Neuronal stem cell (in vitro differentiated cells): ENCODE results near the gene RPS2.

Experiments used
- DNase-seq: peaks from one replicate; pipeline ENCODE4 v3.0.0-alpha.2; 2013; ENCODE audit warnings: low spot score
- H2AFZ ChIP-seq: one replicate; pipeline ENCODE4 v1.6.1; 2013; ENCODE audit warnings: mild to moderate bottlenecking, low read length, inconsistent platforms
- H2AK5ac ChIP-seq: 2 replicates; pipeline ENCODE4 v1.6.1; 2013; ENCODE audit warnings: low read depth, mild to moderate bottlenecking, inconsistent platforms, low read length, moderate library complexity, mixed read lengths
- H2BK120ac ChIP-seq: 2 replicates; pipeline ENCODE4 v1.6.1; 2013; ENCODE audit warnings: low read depth, mild to moderate bottlenecking, inconsistent platforms, low read length, moderate library complexity, mixed read lengths
- H2BK12ac ChIP-seq: one replicate; pipeline ENCODE4 v1.6.1; 2013; ENCODE audit warnings: low read length, inconsistent platforms
- H2BK15ac ChIP-seq: 2 replicates; pipeline ENCODE4 v1.6.1; 2013; ENCODE audit warnings: mild to moderate bottlenecking, low read length, inconsistent platforms, mixed read lengths
- H2BK5ac ChIP-seq: one replicate; pipeline ENCODE4 v1.6.1; 2013; ENCODE audit warnings: inconsistent platforms, mild to moderate bottlenecking, low read length, moderate library complexity
- H3K14ac ChIP-seq: one replicate; pipeline ENCODE4 v1.6.1; 2013; ENCODE audit warnings: low read length, inconsistent platforms
- H3K18ac ChIP-seq: 2 replicates; pipeline ENCODE4 v1.6.1; 2013; ENCODE audit warnings: low read length, inconsistent platforms
- H3K23ac ChIP-seq: 2 replicates; pipeline ENCODE4 v1.6.1; 2013; ENCODE audit warnings: low read depth, mild to moderate bottlenecking, mixed read lengths, low read length, inconsistent platforms; ENCODE audit not compliant: poor library complexity
- H3K27ac ChIP-seq: replicated peaks from 3 replicates; pipeline ENCODE4 v1.5.1; 2013; ENCODE audit warnings: low read length, inconsistent platforms
- H3K27me3 ChIP-seq, 3 experiments: 2 replicates each; pipeline ENCODE4 v1.6.1; 2013; ENCODE audit warnings: low read length in 3 of 3, mild to moderate bottlenecking in 2 of 3, inconsistent platforms in 1 of 3, low read depth in 1 of 3, mixed read lengths in 1 of 3, moderate library complexity in 1 of 3; ENCODE audit not compliant: control insufficient read depth in 3 of 3, insufficient read depth in 3 of 3
- H3K36me3 ChIP-seq, 2 donors: replicated peaks in 1 of 2; 2 replicates each; pipeline ENCODE4 v1.6.1; 2013; ENCODE audit warnings: low read length in 2 of 2; ENCODE audit not compliant: control insufficient read depth in 2 of 2, insufficient read depth in 2 of 2
- H3K4ac ChIP-seq: 2 replicates; pipeline ENCODE4 v1.6.1; 2013; ENCODE audit warnings: inconsistent platforms, mild to moderate bottlenecking, low read length, moderate library complexity
- H3K4me1 ChIP-seq, 2 donors: 1 replicate in 1 of 2; 2 replicates in 1 of 2; pipeline ENCODE4 v1.6.1; 2013; ENCODE audit warnings: low read length in 2 of 2, low read depth in 1 of 2; ENCODE audit not compliant: control insufficient read depth in 2 of 2, insufficient read depth in 1 of 2
- H3K4me2 ChIP-seq: one replicate; pipeline ENCODE4 v1.6.1; 2013; ENCODE audit warnings: mild to moderate bottlenecking, low read length, inconsistent platforms; ENCODE audit not compliant: insufficient read depth, poor library complexity, severe bottlenecking
- H3K4me3 ChIP-seq, 2 donors: 2 replicates each; pipeline ENCODE4 v1.5.1; 2013; ENCODE audit warnings: low read length in 2 of 2, mild to moderate bottlenecking in 2 of 2, inconsistent platforms in 1 of 2, moderate library complexity in 1 of 2
- H3K79me1 ChIP-seq: one replicate; pipeline ENCODE4 v1.6.1; 2013; ENCODE audit warnings: low read depth, mild to moderate bottlenecking, inconsistent platforms, low read length, moderate library complexity
- H3K9ac ChIP-seq: one replicate; pipeline ENCODE4 v1.6.1; 2013; ENCODE audit warnings: mild to moderate bottlenecking, low read depth, low read length, inconsistent platforms; ENCODE audit not compliant: poor library complexity
- H3K9me3 ChIP-seq, 2 donors: replicated peaks in 1 of 2; 2 replicates each; pipeline versions ENCODE3 to v1.6.1; 2013; ENCODE audit warnings: low read length in 2 of 2, mild to moderate bottlenecking in 2 of 2, inconsistent platforms in 1 of 2, low read depth in 1 of 2, mixed read lengths in 1 of 2, moderate library complexity in 1 of 2; ENCODE audit not compliant: control insufficient read depth in 2 of 2, insufficient read depth in 1 of 2
- H4K8ac ChIP-seq: one replicate; pipeline ENCODE4 v1.6.1; 2013; ENCODE audit warnings: low read depth, mild to moderate bottlenecking, inconsistent platforms, low read length, moderate library complexity
- H4K91ac ChIP-seq: one replicate; pipeline ENCODE4 v1.6.1; 2013; ENCODE audit warnings: low read length, low read depth, mild to moderate bottlenecking, inconsistent platforms; ENCODE audit not compliant: poor library complexity
- WGBS, 2 donors: extraction: QIAGEN DNeasy Blood & Tissue Kit; methylation state at CpG; one replicate each; pipeline ENCODE4 v1.1.7; 2013; ENCODE audit warnings: missing lambda C conversion rate in 2 of 2, mixed read lengths in 1 of 2; ENCODE audit not compliant: insufficient read length in 2 of 2, insufficient replicate concordance in 1 of 2; ENCODE audit errors: extremely low coverage in 2 of 2; 5-methylcytosine and 5-hydroxymethylcytosine counted together

Gene RPS2

GRCh38 chr16:2001456-2002355, 37.1 kb upstream of the RPS2 start:
- Histone ChIP-seq H3K4me2 (no peak overlapping the region), H3K79me1 (peaks cover 34% of the 10 kb centered on the region), H2BK120ac (no peak overlapping the region), H3K4me3 (peak overlapping the region in 1 of 2 donors; percentile 59), H2BK15ac (no peak overlapping the region), H3K4me1 (peaks cover 11 to 13% of the 10 kb centered on the region in 2 donors), H3K18ac (no peak overlapping the region), H3K14ac (no peak overlapping the region), H3K23ac (peak overlapping the region; percentile 43), H4K8ac (peak overlapping the region; percentile 92), H3K27me3 (no peaks in the 10 kb centered on the region), H3K9ac (peak overlapping the region; percentile 24), H3K9me3 (no peaks in the 10 kb centered on the region), H2BK12ac (no peak overlapping the region), H3K27ac (no peak overlapping the region), H3K4ac (no peak overlapping the region), H3K36me3 (peaks cover 41 to 72% of the 10 kb centered on the region in 2 donors), H4K91ac (no peak overlapping the region), H2BK5ac (no peak overlapping the region), H2AK5ac (no peak overlapping the region), H2AFZ (no peak overlapping the region)
- no peak for DNase-seq
- no CpG with 5 or more reads among the region's 53 CpGs for WGBS, 2 donors

GRCh38 chr16:2001035-2001434, 36.4 kb upstream of the RPS2 start:
- Histone ChIP-seq H3K14ac (no peak overlapping the region), H2AK5ac (no peak overlapping the region), H3K9me3 (no peaks in the 10 kb centered on the region), H2BK15ac (no peak overlapping the region), H3K4me2 (no peak overlapping the region), H3K27me3 (no peaks in the 10 kb centered on the region), H3K4me1 (peaks cover 11 to 13% of the 10 kb centered on the region in 2 donors), H3K9ac (no peak overlapping the region), H3K79me1 (peaks cover 28% of the 10 kb centered on the region), H3K27ac (no peak overlapping the region), H3K4ac (no peak overlapping the region), H2AFZ (no peak overlapping the region), H2BK120ac (no peak overlapping the region), H3K23ac (no peak overlapping the region), H3K4me3 (no peak overlapping the region), H3K18ac (no peak overlapping the region), H4K8ac (no peak overlapping the region), H3K36me3 (peaks cover 41 to 73% of the 10 kb centered on the region in 2 donors), H2BK5ac (no peak overlapping the region), H2BK12ac (no peak overlapping the region), H4K91ac (no peak overlapping the region)
- WGBS, 2 donors: no CpG with 5 or more reads among the region's 19 CpGs
- DNase-seq: no peak

GRCh38 chr16:1999866-2000514, 35.4 kb upstream of the RPS2 start:
- peaks cover 11 to 13% of the 10 kb centered on the region in 2 donors for H3K4me1 ChIP-seq
- peaks cover 25% of the 10 kb centered on the region for H3K79me1 ChIP-seq
- H3K4ac ChIP-seq: no peak overlapping the region
- no peak overlapping the region for H2AFZ ChIP-seq
- no peak overlapping the region for H4K91ac ChIP-seq
- no peak overlapping the region for H2BK15ac ChIP-seq
- H2BK12ac ChIP-seq: no peak overlapping the region
- H3K23ac ChIP-seq: peak overlapping the region; percentile 17
- no peak overlapping the region for H3K4me2 ChIP-seq
- no peak overlapping the region for H2BK120ac ChIP-seq
- H3K27ac ChIP-seq: no peak overlapping the region
- H3K9ac ChIP-seq: no peak overlapping the region
- H3K14ac ChIP-seq: peak overlapping the region; percentile 2
- H2AK5ac ChIP-seq: no peak overlapping the region
- H4K8ac ChIP-seq: no peak overlapping the region
- no peak overlapping the region for H2BK5ac ChIP-seq
- peaks cover 41 to 73% of the 10 kb centered on the region in 2 donors for H3K36me3 ChIP-seq
- H3K4me3 ChIP-seq: no peak overlapping the region
- no peak overlapping the region for H3K18ac ChIP-seq
- WGBS, 2 donors: no CpG with 5 or more reads among the region's 28 CpGs
- H3K27me3 ChIP-seq: no peaks in the 10 kb centered on the region
- no peaks in the 10 kb centered on the region for H3K9me3 ChIP-seq
- DNase-seq: no peak
